BJ (cell line): ENCODE results near the gene DAB1. TPM values are rescaled to one million over a fixed set of nuclear protein-coding genes. Genes with fewer than 3 reads are reported as not detected.

ENCODE experiments used
- CTCF ChIA-PET: fragments of 350-600 bp; formaldehyde crosslinking; extraction: SDS; loops from one replicate; lab custom pipeline; 2021; ENCODE audit warnings: antibody characterized with exemption, inconsistent platforms; lab: Yijun Ruan, JAX
- POLR2A ChIA-PET: fragments of 300-600 bp; sonication (Branson Sonifier 250); formaldehyde crosslinking; extraction: SDS; loops from one replicate; lab custom pipeline; 2021; ENCODE audit warnings: antibody characterized with exemption; lab: Charles Lee
- DNase-seq: peaks from one replicate; pipeline ENCODE4 v3.0.0-alpha.2; 2011; ENCODE audit warnings: low read depth
- H3K27me3 ChIP-seq: 2 replicates; pipeline ENCODE4 v1.6.0; 2011; ENCODE audit warnings: low read length; ENCODE audit not compliant: control insufficient read depth, insufficient read depth
- H3K36me3 ChIP-seq: 2 replicates; pipeline ENCODE4 v1.5.1; 2011; ENCODE audit warnings: low read length; ENCODE audit not compliant: control insufficient read depth, insufficient read depth
- H3K4me3 ChIP-seq: 2 replicates; pipeline ENCODE4 v1.5.1; 2011; ENCODE audit warnings: low read depth, mild to moderate bottlenecking, control low read depth, low read length
- CTCF ChIP-seq: IDR thresholded peaks from 2 replicates; pipeline ENCODE4 v1.5.1; 2011; ENCODE audit warnings: low read depth, mild to moderate bottlenecking, control low read depth, inconsistent platforms, low read length, moderate library complexity; ENCODE audit not compliant: insufficient read depth
- polyA plus RNA-seq: library from polyadenylated mRNA; depleted of rRNA; stranded (reverse); fragments of >200 nt; gene quantifications from 2 replicates; pipeline ENCODE4 v1.2.3, GENCODE V29; 2011

DAB1 gene
- polyA plus RNA-seq, 1 experiment: 0.91 TPM

- ChIA-PET CTCF (interaction anchor here (1.1 kb wide), 1 partner anchor 29 kb away, joined by 3 read pairs; no protein-coding TSS in a partner anchor), POLR2A (no interaction called here)
- no peak for TF ChIP-seq CTCF
- DNase-seq: no peak
- H3K36me3 ChIP-seq: no peaks in the 10 kb centered on the region
- no peaks in the 10 kb centered on the region for H3K27me3 ChIP-seq
- no peak overlapping the region for H3K4me3 ChIP-seq
Observed at GRCh38 chr1:57294177-57294576, 129.7 kb downstream of the DAB1 start.

- CTCF ChIA-PET: no interaction called here
- no peak for DNase-seq
- POLR2A ChIA-PET: no interaction called here
- no peaks in the 10 kb centered on the region for H3K27me3 ChIP-seq
- H3K36me3 ChIP-seq: no peaks in the 10 kb centered on the region
- no peak for TF ChIP-seq CTCF
- H3K4me3 ChIP-seq: no peak overlapping the region
Observed at GRCh38 chr1:57293214-57293613, 130.6 kb downstream of the DAB1 start.

- ChIA-PET CTCF (no interaction called here), POLR2A (no interaction called here)
- DNase-seq: no peak
- Histone ChIP-seq H3K4me3 (no peak overlapping the region), H3K36me3 (no peaks in the 10 kb centered on the region), H3K27me3 (no peaks in the 10 kb centered on the region)
- TF ChIP-seq CTCF: no peak
Observed at GRCh38 chr1:57289781-57290180, 134.1 kb downstream of the DAB1 start.

GRCh38 chr1:57285992-57286391, 137.9 kb downstream of the DAB1 start:
- ChIA-PET POLR2A (no interaction called here), CTCF (no interaction called here)
- no peak for TF ChIP-seq CTCF
- Histone ChIP-seq H3K4me3 (no peak overlapping the region), H3K27me3 (no peaks in the 10 kb centered on the region), H3K36me3 (no peaks in the 10 kb centered on the region)
- no peak for DNase-seq

GRCh38 chr1:57282411-57282810, 141.4 kb downstream of the DAB1 start:
- DNase-seq: no peak
- TF ChIP-seq CTCF: no peak
- Histone ChIP-seq H3K36me3 (no peaks in the 10 kb centered on the region), H3K4me3 (no peak overlapping the region), H3K27me3 (no peaks in the 10 kb centered on the region)
- POLR2A ChIA-PET: no interaction called here
- CTCF ChIA-PET: no interaction called here
